H1 (cell line): Measurements from ENCODE around the gene RNF26.

Experiments
- BRCA1 ChIP-seq: IDR thresholded peaks from 2 replicates; pipeline ENCODE4 v1.6.1; 2012; ENCODE audit warnings: low read depth, low read length, improper control_type of control experiment
- CBX5 ChIP-seq: fragments of 300-800, 300-1000 bp; sonication (generic); IDR thresholded peaks from 2 replicates; pipeline ENCODE4 v1.7.1; 2016; ENCODE audit warnings: antibody characterized with exemption, low read length, low read depth
- EP300 ChIP-seq, 2 experiments: IDR thresholded peaks; 1 replicate in 1 of 2; 2 replicates in 1 of 2; pipeline ENCODE4 v1.6.1; 2011 to 2012; ENCODE audit warnings: low read depth in 2 of 2, low read length in 2 of 2, mild to moderate bottlenecking in 2 of 2, borderline replicate concordance in 1 of 2, inconsistent platforms in 1 of 2, moderate library complexity in 1 of 2
- EZH2 ChIP-seq: fragments of 200-600 bp; sonication (generic); IDR thresholded peaks from 2 replicates; pipeline ENCODE4 v1.7.1; 2012; ENCODE audit warnings: low read depth, mild to moderate bottlenecking, moderate library complexity, low read length, inconsistent platforms; ENCODE audit not compliant: severe bottlenecking
- FOSL1 ChIP-seq: IDR thresholded peaks from 2 replicates; pipeline ENCODE4 v1.6.1; 2011; ENCODE audit warnings: mild to moderate bottlenecking, low read depth, low read length, moderate library complexity; ENCODE audit not compliant: insufficient read depth
- POLR2A ChIP-seq, 2 experiments: IDR thresholded peaks; 1 replicate in 1 of 2; 2 replicates in 1 of 2; pipeline ENCODE4 v1.6.1; 2011; ENCODE audit warnings: low read depth in 2 of 2, low read length in 2 of 2, mild to moderate bottlenecking in 2 of 2; ENCODE audit errors: control extremely low read depth in 1 of 2
- SP1 ChIP-seq: IDR thresholded peaks from 2 replicates; pipeline ENCODE4 v1.6.1; 2011; ENCODE audit warnings: low read depth, low read length
- TAF1 ChIP-seq: IDR thresholded peaks from 2 replicates; pipeline ENCODE4 v1.6.1; 2011; ENCODE audit warnings: mild to moderate bottlenecking, low read depth, low read length
- YY1 ChIP-seq: IDR thresholded peaks from 2 replicates; pipeline ENCODE4 v1.6.1; 2011; ENCODE audit warnings: low read depth, mild to moderate bottlenecking, low read length
- ZNF274 ChIP-seq: IDR thresholded peaks from 2 replicates; pipeline ENCODE4 v1.7.0; 2012; ENCODE audit warnings: low read length, borderline replicate concordance; ENCODE audit errors: extremely low read depth
- TF ChIP-seq, protein P1 (sequence below), 3 experiments: IDR thresholded peaks; 1 replicate in 2 of 3; 2 replicates in 1 of 3; pipeline versions ENCODE4 v1.5.1 to v1.6.1; 2011; ENCODE audit warnings: low read length in 3 of 3, mild to moderate bottlenecking in 3 of 3, inconsistent platforms in 2 of 3, low read depth in 1 of 3, moderate library complexity in 1 of 3; ENCODE audit not compliant: insufficient read depth in 1 of 3; ENCODE audit errors: control extremely low read depth in 1 of 3
- TF ChIP-seq, protein P2 (sequence below): IDR thresholded peaks from 2 replicates; pipeline ENCODE4 v1.6.1; 2011; ENCODE audit warnings: low read length, improper control_type of control experiment

DNA sequence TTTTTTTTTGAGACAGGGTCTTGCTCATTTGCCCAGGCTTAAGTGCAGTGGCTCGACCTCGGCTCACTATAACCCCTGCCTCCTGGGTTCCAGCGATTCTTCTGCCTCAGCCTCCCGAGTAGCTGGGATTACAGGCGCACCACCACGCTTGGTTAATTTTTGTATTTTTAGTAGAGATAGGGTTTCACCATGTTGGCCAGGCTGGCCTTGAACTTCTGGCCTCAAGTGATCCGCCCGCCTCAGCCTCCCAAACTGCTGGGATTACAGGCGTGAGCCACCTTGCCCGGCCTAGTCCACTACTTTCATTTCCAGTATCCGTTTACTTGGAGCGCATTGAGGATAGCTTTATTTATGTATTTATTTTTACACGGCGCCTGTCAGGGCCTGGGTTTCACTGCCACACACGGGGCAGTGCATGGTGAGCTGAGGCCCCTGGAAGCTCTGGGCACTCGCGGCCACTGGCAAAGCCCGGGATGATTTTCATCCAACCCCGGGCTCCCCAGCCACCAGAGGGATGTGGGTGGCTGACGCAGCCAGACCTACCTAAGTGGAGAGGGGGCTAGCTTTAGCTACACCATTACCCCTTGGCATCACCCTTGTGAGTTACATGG is 11.3 kb upstream of the RNF26 start:
- no peak for TF ChIP-seq FOSL1
- TF ChIP-seq EZH2, result no peak
- no peak for TF ChIP-seq POLR2A (IDR thresholded peaks at IDR 0.05; ENCODE audit: control extremely low read depth in 1 of 2, low read depth in 2 of 2, low read length in 2 of 2)
- TF ChIP-seq BRCA1, result no peak
- TF ChIP-seq TAF1, result no peak
- TF ChIP-seq YY1, result no peak
- TF ChIP-seq EP300 (IDR thresholded peaks at IDR 0.05; ENCODE audit: borderline replicate concordance in 1 of 2, low read depth in 2 of 2, low read length in 2 of 2), result no peak
- TF ChIP-seq, protein P1, sequence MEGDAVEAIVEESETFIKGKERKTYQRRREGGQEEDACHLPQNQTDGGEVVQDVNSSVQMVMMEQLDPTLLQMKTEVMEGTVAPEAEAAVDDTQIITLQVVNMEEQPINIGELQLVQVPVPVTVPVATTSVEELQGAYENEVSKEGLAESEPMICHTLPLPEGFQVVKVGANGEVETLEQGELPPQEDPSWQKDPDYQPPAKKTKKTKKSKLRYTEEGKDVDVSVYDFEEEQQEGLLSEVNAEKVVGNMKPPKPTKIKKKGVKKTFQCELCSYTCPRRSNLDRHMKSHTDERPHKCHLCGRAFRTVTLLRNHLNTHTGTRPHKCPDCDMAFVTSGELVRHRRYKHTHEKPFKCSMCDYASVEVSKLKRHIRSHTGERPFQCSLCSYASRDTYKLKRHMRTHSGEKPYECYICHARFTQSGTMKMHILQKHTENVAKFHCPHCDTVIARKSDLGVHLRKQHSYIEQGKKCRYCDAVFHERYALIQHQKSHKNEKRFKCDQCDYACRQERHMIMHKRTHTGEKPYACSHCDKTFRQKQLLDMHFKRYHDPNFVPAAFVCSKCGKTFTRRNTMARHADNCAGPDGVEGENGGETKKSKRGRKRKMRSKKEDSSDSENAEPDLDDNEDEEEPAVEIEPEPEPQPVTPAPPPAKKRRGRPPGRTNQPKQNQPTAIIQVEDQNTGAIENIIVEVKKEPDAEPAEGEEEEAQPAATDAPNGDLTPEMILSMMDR (IDR thresholded peaks at IDR 0.05; ENCODE audit: control extremely low read depth in 1 of 3, insufficient read depth in 1 of 3, low read depth in 1 of 3, low read length in 3 of 3), result no peak
- TF ChIP-seq, protein P2, sequence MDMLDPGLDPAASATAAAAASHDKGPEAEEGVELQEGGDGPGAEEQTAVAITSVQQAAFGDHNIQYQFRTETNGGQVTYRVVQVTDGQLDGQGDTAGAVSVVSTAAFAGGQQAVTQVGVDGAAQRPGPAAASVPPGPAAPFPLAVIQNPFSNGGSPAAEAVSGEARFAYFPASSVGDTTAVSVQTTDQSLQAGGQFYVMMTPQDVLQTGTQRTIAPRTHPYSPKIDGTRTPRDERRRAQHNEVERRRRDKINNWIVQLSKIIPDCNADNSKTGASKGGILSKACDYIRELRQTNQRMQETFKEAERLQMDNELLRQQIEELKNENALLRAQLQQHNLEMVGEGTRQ, result no peak
- TF ChIP-seq CBX5, result no peak
- TF ChIP-seq ZNF274, result no peak
- TF ChIP-seq SP1, result no peak
